HepG2 (cell line): ENCODE data around the gene RUSF1. TPM values are rescaled to one million over a fixed set of nuclear protein-coding genes. Genes with fewer than 3 reads are reported as not detected.
A peak's percentile ranks its signal among the peaks of the same experiment; 100 is the strongest.

Experiments
- AHR ChIP-seq: IDR thresholded peaks from 2 replicates; pipeline ENCODE4 v1.6.1; 2018; ENCODE audit warnings: missing genetic modification reagents, missing compliant biosample characterization
- DPF2 ChIP-seq: sonication (generic); formaldehyde crosslinking; IDR thresholded peaks from 2 replicates; pipeline ENCODE4 v1.4.0; 2020; ENCODE audit warnings: mild to moderate bottlenecking, low read depth, missing genetic modification reagents, borderline replicate concordance
- REST ChIP-seq, 2 experiments: IDR thresholded peaks; 2 replicates each; pipeline ENCODE4 v1.6.1; 2011 to 2012; ENCODE audit warnings: low read length in 2 of 2, borderline replicate concordance in 1 of 2, low read depth in 1 of 2, mild to moderate bottlenecking in 1 of 2, moderate library complexity in 1 of 2
- SYNCRIP ChIP-seq: fragments of 200-400 bp; formaldehyde crosslinking; IDR thresholded peaks from 2 replicates; pipeline ENCODE4 v1.6.1; 2018; ENCODE audit warnings: mild to moderate bottlenecking, low read depth, low read length; ENCODE audit not compliant: insufficient read depth
- ZFP36 ChIP-seq: fragments of 150-350 bp; IDR thresholded peaks from 2 replicates; pipeline ENCODE4 v1.6.1; 2018; ENCODE audit warnings: borderline replicate concordance, low read length, low read depth; ENCODE audit not compliant: partially characterized antibody
- ZNF343 ChIP-seq: sonication (generic); formaldehyde crosslinking; IDR thresholded peaks from 2 replicates; pipeline ENCODE4 v1.4.0; 2020; ENCODE audit warnings: mild to moderate bottlenecking, missing genetic modification reagents
- ZNF407 ChIP-seq: sonication (generic); formaldehyde crosslinking; IDR thresholded peaks from one replicate; pipeline ENCODE4 v1.5.1; 2020; ENCODE audit warnings: mild to moderate bottlenecking, missing genetic modification reagents; ENCODE audit errors: not compliant biosample characterization
- ZNF564 ChIP-seq: sonication (generic); formaldehyde crosslinking; IDR thresholded peaks from 2 replicates; pipeline ENCODE4 v1.8.1; 2023; ENCODE audit warnings: mild to moderate bottlenecking, missing genetic modification reagents
- ZNF574 ChIP-seq: sonication (generic); formaldehyde crosslinking; IDR thresholded peaks from 2 replicates; pipeline ENCODE4 v1.4.0; 2020; ENCODE audit warnings: missing genetic modification reagents
- ZNF720 ChIP-seq: sonication (generic); formaldehyde crosslinking; IDR thresholded peaks from 2 replicates; pipeline ENCODE4 v1.4.0; 2020; ENCODE audit warnings: missing genetic modification reagents
- polyA plus RNA-seq, 8 experiments: library from polyadenylated mRNA; depleted of rRNA in 3 of 8; stranded (reverse) in 7 of 8; unstranded in 1 of 8; fragments of >200 nt; fragmentation: Illumina TruSeq in 4 of 8; extraction: Trizol in 4 of 8; gene quantifications; 2 replicates each; pipeline versions ENCODE4 v1.2.1 to v1.2.3, GENCODE V29; 2011 to 2016; ENCODE audit warnings: low read depth in 4 of 8, missing spikeins in 1 of 8, mixed read lengths in 1 of 8; ENCODE audit not compliant: insufficient read depth in 1 of 8
- total RNA-seq, 5 experiments: library from RNA; depleted of rRNA; stranded (reverse); fragments of >200 nt; fragmentation: Illumina TruSeq; extraction: Trizol; gene quantifications; 2 replicates each; pipeline ENCODE4 v1.2.3, GENCODE V29; 2016; ENCODE audit warnings: low read depth in 1 of 5

The RUSF1 gene
- total and polyA plus RNA-seq, 2 of the 13 experiments (the other 11 are each of a cell fraction or from before 2014, with no cell fraction given), result 40.8 to 50.2 TPM

- TF ChIP-seq REST (IDR thresholded peaks at IDR 0.05; ENCODE audit: borderline replicate concordance in 1 of 2, low read depth in 1 of 2, low read length in 2 of 2) (no peak), ZFP36 (no peak), ZNF720 (CRISPR knock-in tag) (0 out of 2 replicates have a peak, but pooled peaks have one; percentile 45), ZNF343 (CRISPR knock-in tag) (0 out of 2 replicates have a peak, but pooled peaks have one; percentile 73), ZNF574 (CRISPR knock-in tag) (peak; percentile 65), DPF2 (CRISPR knock-in tag) (no peak), ZNF407 (CRISPR knock-in tag) (peak; percentile 44), ZNF564 (CRISPR knock-in tag) (no peak), SYNCRIP (no peak), AHR (peak; percentile 80; the same call in 1 of the 2 replicates)
These were observed 23.6 kb downstream of the RUSF1 start (continued) for GRCh38 chr16:31484491-31485171.
